K562 (cell line): ENCODE measurements around the gene POC5. TPM values are rescaled to one million over a fixed set of nuclear protein-coding genes. Genes with fewer than 3 reads are reported as not detected.

Experiments used
- ATAC-seq: fragments of 200-7000 bp; cut with Tn5 transposase; 3 replicates; pipeline ENCODE4 v1.9.1; 2020; ENCODE audit warnings: moderate library complexity
- BruUV-seq: library from RNA; stranded (reverse); fragments of 400-500 nt; replicated peaks from 2 replicates; lab custom pipeline; 2021; lab: Mats Ljungman, UMichigan
- CTCF ChIA-PET: fragments of 300-600 bp; formaldehyde crosslinking; extraction: SDS; loops from one replicate; lab custom pipeline; 2021; ENCODE audit warnings: low intra/inter-chr PET ratio; lab: Yijun Ruan, JAX
- POLR2A ChIA-PET: fragments of 300-600, 350-650 bp; sonication (Branson Sonifier 250); formaldehyde crosslinking; extraction: SDS; loops from one replicate; lab custom pipeline; 2021; ENCODE audit warnings: antibody characterized with exemption, inconsistent platforms; lab: Yijun Ruan, JAX
- DNase-seq, 4 experiments: peaks; one replicate each; pipeline versions ENCODE4 v3.0.0 to v3.0.0-alpha.2; 2011 to 2018; ENCODE audit warnings: low spot score in 3 of 4, mixed read lengths in 3 of 4; ENCODE audit errors: extremely low read depth in 1 of 4
- FAIRE-seq: peaks from 2 replicates; lab custom pipeline; 2011; peaks lifted over from hg19 to GRCh38; lab: Jason Lieb, UNC
- H2AFZ ChIP-seq: 2 replicates; pipeline ENCODE4 v1.6.0; 2011; ENCODE audit warnings: low read depth, low read length, control low read depth, inconsistent platforms
- H3K27ac ChIP-seq: fragments of 200-600 bp; 3 replicates; pipeline ENCODE4 v1.8.0; 2011; ENCODE audit warnings: low read depth, mild to moderate bottlenecking, control low read depth, inconsistent platforms, low read length, moderate library complexity, mixed read lengths; ENCODE audit errors: extremely low read depth
- H3K27me3 ChIP-seq, 2 experiments: fragments of 300-600 bp in 1 of 2; 2 replicates in 1 of 2; 3 replicates in 1 of 2; pipeline versions ENCODE4 v1.6.0 to v1.8.0; 2011; ENCODE audit warnings: inconsistent platforms in 2 of 2, low read length in 2 of 2, mild to moderate bottlenecking in 1 of 2, mixed read lengths in 1 of 2, moderate library complexity in 1 of 2; ENCODE audit not compliant: control insufficient read depth in 2 of 2, insufficient read depth in 2 of 2
- H3K36me3 ChIP-seq: fragments of 300-600 bp; 3 replicates; pipeline ENCODE4 v1.8.0; 2011; ENCODE audit warnings: mild to moderate bottlenecking, low read length, inconsistent platforms; ENCODE audit not compliant: control insufficient read depth, insufficient read depth
- H3K4me1 ChIP-seq, 2 experiments: fragments of 200-600 bp in 1 of 2; replicated peaks in 1 of 2; 2 replicates in 1 of 2; 3 replicates in 1 of 2; pipeline versions ENCODE4 v1.5.1 to v1.8.0; 2011; ENCODE audit warnings: inconsistent platforms in 2 of 2, low read length in 2 of 2, mild to moderate bottlenecking in 1 of 2, mixed read lengths in 1 of 2, moderate library complexity in 1 of 2; ENCODE audit not compliant: control insufficient read depth in 2 of 2, insufficient read depth in 2 of 2
- H3K4me2 ChIP-seq: 2 replicates; pipeline ENCODE4 v1.6.1; 2011; ENCODE audit warnings: low read length, control low read depth, inconsistent platforms, mixed read lengths; ENCODE audit not compliant: insufficient read depth
- H3K4me3 ChIP-seq: fragments of 200-600 bp; sonication (generic), shearing (Covaris generic); 2 replicates; pipeline ENCODE4 v1.5.1; 2016; ENCODE audit warnings: control low read depth, inconsistent platforms
- H3K79me2 ChIP-seq: fragments of 200-600 bp; 3 replicates; pipeline ENCODE4 v1.8.0; 2011; ENCODE audit warnings: low read length, inconsistent platforms; ENCODE audit not compliant: control insufficient read depth, insufficient read depth
- H3K9ac ChIP-seq, 2 experiments: 2 replicates each; pipeline versions ENCODE4 v1.6.0 to v1.6.1; 2011; ENCODE audit warnings: low read depth in 2 of 2, low read length in 2 of 2, control low read depth in 1 of 2, inconsistent platforms in 1 of 2, mild to moderate bottlenecking in 1 of 2, mixed read lengths in 1 of 2; ENCODE audit not compliant: insufficient read depth in 1 of 2
- H3K9me1 ChIP-seq: one replicate; pipeline ENCODE4 v1.6.0; 2011; ENCODE audit warnings: inconsistent platforms, mild to moderate bottlenecking, low read length, moderate library complexity; ENCODE audit not compliant: control insufficient read depth, insufficient read depth
- H3K9me3 ChIP-seq: replicated peaks from 2 replicates; pipeline ENCODE4 v1.5.1; 2011; ENCODE audit warnings: low read depth, low read length, inconsistent platforms; ENCODE audit not compliant: control insufficient read depth, insufficient read depth
- H4K20me1 ChIP-seq: replicated peaks from 2 replicates; pipeline ENCODE4 v1.6.1; 2011; ENCODE audit warnings: low read length, inconsistent platforms, mixed read lengths; ENCODE audit not compliant: control insufficient read depth, insufficient read depth
- ASH1L ChIP-seq: fragments of 450-650 bp; IDR thresholded peaks from 2 replicates; pipeline ENCODE4 v1.6.1; 2018; ENCODE audit warnings: borderline replicate concordance, mild to moderate bottlenecking, low read depth; ENCODE audit not compliant: partially characterized antibody
- CHCHD3 ChIP-seq: fragments of 250-450 bp; sonication (Bioruptor Pico); IDR thresholded peaks from 2 replicates; pipeline ENCODE4 v2.1.2; 2022; ENCODE audit warnings: mild to moderate bottlenecking
- CHD2 ChIP-seq: IDR thresholded peaks from 2 replicates; pipeline ENCODE4 v1.6.1; 2011; ENCODE audit warnings: low read depth, low read length
- NONO ChIP-seq, 2 experiments: fragments of 200-400 bp in 1 of 2; fragments of 450-650 bp in 1 of 2; formaldehyde crosslinking in 1 of 2; IDR thresholded peaks; 2 replicates each; pipeline ENCODE4 v1.6.1; 2017; ENCODE audit warnings: low read depth in 2 of 2, mild to moderate bottlenecking in 2 of 2, moderate library complexity in 2 of 2, low read length in 1 of 2
- OTX1 ChIP-seq: fragments of 450-650 bp; formaldehyde crosslinking; IDR thresholded peaks from 2 replicates; pipeline ENCODE4 v1.4.0; 2022; ENCODE audit warnings: mild to moderate bottlenecking
- POLR3G ChIP-seq: IDR thresholded peaks from 2 replicates; pipeline ENCODE4 v1.6.1; 2011; ENCODE audit not compliant: insufficient read length, insufficient replicate concordance; ENCODE audit errors: extremely low read depth
- SMAD3 ChIP-seq: fragments of 450-650 bp; formaldehyde crosslinking; conservative IDR thresholded peaks from 2 replicates; pipeline ENCODE4 v1.4.0; 2020; ENCODE audit warnings: mild to moderate bottlenecking
- SOX6 ChIP-seq: fragments of 450-650 bp; IDR thresholded peaks from 2 replicates; pipeline ENCODE4 v1.6.1; 2014; ENCODE audit warnings: mild to moderate bottlenecking
- TRIM24 ChIP-seq, 2 experiments: fragments of 450-650 bp; IDR thresholded peaks; 2 replicates each; pipeline ENCODE4 v1.6.1; 2016
- XRCC4 ChIP-seq: IDR thresholded peaks from one replicate; pipeline ENCODE4 v1.6.1; 2011; ENCODE audit not compliant: insufficient read depth, insufficient read length; ENCODE audit errors: extremely low read depth
- ZNF165 ChIP-seq: fragments of 250-450 bp; sonication (Bioruptor Pico); IDR thresholded peaks from 2 replicates; pipeline ENCODE4 v1.4.0; 2020; ENCODE audit warnings: borderline replicate concordance
- ZNF830 ChIP-seq: fragments of 250-450 bp; sonication (Bioruptor Pico); IDR thresholded peaks from 2 replicates; pipeline ENCODE4 v1.5.0; 2021; ENCODE audit warnings: mild to moderate bottlenecking
- WGBS: fragments of 100-300 bp; shearing (Covaris generic); methylation state at CpG from one replicate; pipeline ENCODE4 v1.1.6; 2016; ENCODE audit warnings: low coverage, mixed read lengths; ENCODE audit not compliant: insufficient coverage; ENCODE audit errors: missing lambda C conversion rate; 5-methylcytosine and 5-hydroxymethylcytosine counted together
- in situ Hi-C: fragments of 300-500 bp; cut with MboI; formaldehyde crosslinking; loops from 4 replicates; pipeline ENCODE4 v1.15.0; 2018; ENCODE audit warnings: inconsistent platforms, mixed read lengths
- intact Hi-C: fragments of 100-400 bp; cut with micrococcal nuclease; formaldehyde crosslinking; loops from 2 replicates; pipeline ENCODE4 v1.14.2; 2022
- polyA plus RNA-seq, 8 experiments: library from polyadenylated mRNA; depleted of rRNA in 4 of 8; stranded (reverse) in 5 of 8; unstranded in 3 of 8; fragments of >200 nt; fragmentation: Nextera tagmentation in 2 of 8; fragmentation: Illumina TruSeq in 1 of 8; extraction: Ambion mirVana in 2 of 8; extraction: Trizol in 1 of 8; gene quantifications; 2 replicates each; pipeline versions ENCODE4 v1.2.1 to v1.2.3, GENCODE V29; 2011 to 2014; ENCODE audit warnings: inconsistent platforms in 1 of 8, missing spikeins in 1 of 8
- total RNA-seq, 7 experiments: library from RNA; depleted of rRNA in 6 of 7; stranded (reverse); fragments of >200 nt in 6 of 7; fragmentation: Illumina TruSeq in 2 of 7; extraction: Trizol in 2 of 7; gene quantifications; 2 replicates each; pipeline versions ENCODE4 v1.2.1 to v1.2.3, GENCODE V29; 2011 to 2021; ENCODE audit warnings: low replicate concordance in 1 of 7
- TF ChIP-seq, protein P1 (sequence below): fragments of 250-450 bp; sonication (Bioruptor Pico); IDR thresholded peaks from 2 replicates; pipeline ENCODE4 v1.5.1; 2021; ENCODE audit warnings: mild to moderate bottlenecking

POC5 gene
- total and polyA plus RNA-seq, 9 of the 15 experiments (the other 6 are each of a cell fraction or from before 2014, with no cell fraction given) = 14.5 to 38.2 (median 27.0) TPM

DNA sequence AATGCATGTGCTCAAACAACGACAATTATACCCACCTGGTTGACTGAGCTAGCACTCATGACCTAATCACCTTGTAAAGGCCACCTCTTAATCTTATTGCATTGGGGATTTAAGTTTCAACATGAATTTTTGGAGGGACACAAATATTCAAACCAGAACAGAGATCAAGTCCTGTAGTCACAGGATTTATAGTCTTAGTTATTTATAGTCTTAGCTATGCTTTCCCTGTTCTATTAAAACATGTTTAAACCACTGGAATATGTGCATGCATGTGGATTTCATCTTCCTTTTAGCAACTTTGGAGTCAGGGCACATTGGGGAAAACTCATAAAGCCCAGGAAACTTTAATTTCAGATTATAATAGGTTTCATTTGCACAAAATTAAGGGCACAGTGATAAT is 79.3 kb downstream of the POC5 start:
- H3K4me3 ChIP-seq = no peak overlapping the region
- no peak overlapping the region for H2AFZ ChIP-seq
- TF ChIP-seq TRIM24 (IDR thresholded peaks at IDR 0.05) (no peak), XRCC4 (no peak), CHCHD3 (CRISPR knock-in tag) (no peak)
- TF ChIP-seq, protein P1, sequence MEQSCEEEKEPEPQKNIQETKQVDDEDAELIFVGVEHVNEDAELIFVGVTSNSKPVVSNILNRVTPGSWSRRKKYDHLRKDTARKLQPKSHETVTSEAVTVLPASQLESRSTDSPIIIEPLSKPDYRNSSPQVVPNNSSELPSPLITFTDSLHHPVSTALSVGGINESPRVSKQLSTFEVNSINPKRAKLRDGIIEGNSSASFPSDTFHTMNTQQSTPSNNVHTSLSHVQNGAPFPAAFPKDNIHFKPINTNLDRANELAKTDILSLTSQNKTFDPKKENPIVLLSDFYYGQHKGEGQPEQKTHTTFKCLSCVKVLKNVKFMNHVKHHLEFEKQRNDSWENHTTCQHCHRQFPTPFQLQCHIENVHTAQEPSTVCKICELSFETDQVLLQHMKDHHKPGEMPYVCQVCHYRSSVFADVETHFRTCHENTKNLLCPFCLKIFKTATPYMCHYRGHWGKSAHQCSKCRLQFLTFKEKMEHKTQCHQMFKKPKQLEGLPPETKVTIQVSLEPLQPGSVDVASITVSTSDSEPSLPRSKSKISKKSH = no peak
- H3K79me2 ChIP-seq = no peaks in the 10 kb centered on the region
- no peak overlapping the region for H3K27ac ChIP-seq
- H4K20me1 ChIP-seq = no peaks in the 10 kb centered on the region
- FAIRE-seq (no peak), ATAC-seq (no peak), DNase-seq (no peak)
- in situ Hi-C loops = no loop called here
- POLR2A ChIA-PET = no interaction called here
- no peaks in the 10 kb centered on the region for H3K27me3 ChIP-seq
- intact Hi-C loops = no loop called here
- no peaks in the 10 kb centered on the region for H3K4me1 ChIP-seq
- no peaks in the 10 kb centered on the region for H3K9me1 ChIP-seq
- no peaks in the 10 kb centered on the region for H3K36me3 ChIP-seq
- no peak overlapping the region for H3K9ac ChIP-seq
- CTCF ChIA-PET = no interaction called here
- BruUV-seq = no TSS peak
- H3K9me3 ChIP-seq = no peaks in the 10 kb centered on the region
- H3K4me2 ChIP-seq = no peak overlapping the region
- WGBS = 25% methylated on average over 1 of the region's 1 CpG

DNA sequence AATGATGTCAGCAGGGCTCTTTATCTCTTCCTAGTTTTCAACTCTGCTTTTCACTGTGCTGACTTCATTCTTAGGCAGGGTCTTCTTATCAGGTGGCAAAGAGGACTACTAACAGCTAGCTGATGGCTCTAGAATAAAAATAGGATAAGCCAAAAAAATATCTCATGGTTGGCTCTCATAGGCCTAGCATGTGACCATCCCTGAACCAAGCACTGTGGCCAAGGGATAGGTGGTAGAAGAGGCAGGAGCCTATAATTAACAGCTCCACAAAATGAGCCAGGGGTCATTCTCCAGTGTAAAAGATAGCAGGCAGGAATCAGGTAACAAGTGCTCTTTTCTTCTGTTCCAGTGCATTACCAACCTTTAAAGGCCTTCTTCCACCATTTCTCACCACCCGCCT is 84.9 kb downstream of the POC5 start:
- FAIRE-seq (no peak), DNase-seq (no peak), ATAC-seq (no peak)
- Histone ChIP-seq H2AFZ (no peak overlapping the region), H3K4me2 (no peak overlapping the region), H3K9me3 (no peaks in the 10 kb centered on the region), H3K4me1 (no peaks in the 10 kb centered on the region), H3K9me1 (no peaks in the 10 kb centered on the region), H3K4me3 (no peak overlapping the region), H4K20me1 (no peaks in the 10 kb centered on the region), H3K27ac (no peak overlapping the region), H3K36me3 (no peaks in the 10 kb centered on the region), H3K9ac (no peak overlapping the region), H3K27me3 (no peaks in the 10 kb centered on the region), H3K79me2 (no peaks in the 10 kb centered on the region)
- 89% methylated on average over 1 of the region's 1 CpG for WGBS
- CTCF ChIA-PET = no interaction called here
- POLR2A ChIA-PET = interaction anchor here (0.8 kb wide), 1 partner anchor 15 kb away, joined by 3 read pairs; no protein-coding TSS in a partner anchor
- BruUV-seq = no TSS peak
- intact Hi-C loops = no loop called here
- in situ Hi-C loops = no loop called here
- TF ChIP-seq OTX1 (CRISPR knock-in tag) = no peak
- TF ChIP-seq NONO (IDR thresholded peaks at IDR 0.05; ENCODE audit: low read depth in 2 of 2, low read length in 1 of 2) = no peak
- TF ChIP-seq ASH1L = no peak
- no peak for TF ChIP-seq CHD2
- TF ChIP-seq SMAD3 (CRISPR knock-in tag) = no peak
- no peak for TF ChIP-seq ZNF165 (CRISPR knock-in tag)
- TF ChIP-seq POLR3G = no peak
- no peak for TF ChIP-seq SOX6
- TF ChIP-seq ZNF830 = no peak
